ENCODE measurements around the gene SOX15. TPM values are rescaled to one million over a fixed set of nuclear protein-coding genes. Genes with fewer than 3 reads are reported as not detected.

SOX15 gene
- total and polyA plus RNA-seq, 2 of the 13 experiments (the other 11 are each of a cell fraction or from before 2014, with no cell fraction given), result 0.07 to 0.18 TPM

DNA sequence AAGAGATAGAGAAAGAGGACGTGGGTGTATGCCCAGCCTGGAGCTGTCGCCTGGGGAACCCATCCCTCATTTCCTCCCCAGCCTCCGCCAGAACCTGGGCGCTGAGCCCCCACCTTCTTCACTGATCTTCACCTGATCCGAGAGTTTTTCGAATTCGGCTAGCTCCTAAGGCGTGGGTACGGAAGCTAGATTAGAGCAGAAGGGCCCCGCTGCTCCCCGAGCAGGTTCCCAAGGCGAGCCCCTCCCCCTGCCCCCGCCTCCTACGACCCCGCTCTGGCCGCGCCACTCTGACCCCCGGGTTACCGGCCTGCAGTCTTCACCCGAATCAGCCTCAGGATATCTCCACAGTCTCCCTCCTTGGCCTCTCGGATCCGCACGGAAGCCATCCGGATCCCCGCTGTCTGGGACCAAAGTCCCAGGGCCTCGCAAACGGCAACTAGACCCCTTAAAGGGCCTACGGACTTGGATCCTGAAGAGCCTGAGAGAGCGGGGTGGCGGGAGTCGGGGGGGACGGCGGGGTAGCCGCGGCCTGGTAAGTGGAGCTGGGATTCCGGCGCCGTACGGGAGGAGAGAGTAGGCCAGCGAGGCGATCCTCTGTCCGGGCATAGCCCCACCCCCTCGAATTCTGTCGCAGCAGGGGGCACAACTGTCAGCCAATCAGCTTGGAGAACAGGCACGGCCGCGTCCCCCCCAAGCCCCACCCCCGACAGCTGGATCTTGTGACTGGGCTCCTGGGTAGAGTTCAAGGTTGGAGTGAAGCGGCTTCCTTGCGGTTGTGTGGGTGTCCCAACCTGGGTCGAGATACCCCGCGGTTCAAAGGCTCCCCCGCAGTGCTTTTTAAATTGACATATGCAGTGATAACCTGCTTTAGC, 37.6 kb upstream of the SOX15 start, which contains the start of gene SAT2 (continued):
- TF ChIP-seq, protein P1, sequence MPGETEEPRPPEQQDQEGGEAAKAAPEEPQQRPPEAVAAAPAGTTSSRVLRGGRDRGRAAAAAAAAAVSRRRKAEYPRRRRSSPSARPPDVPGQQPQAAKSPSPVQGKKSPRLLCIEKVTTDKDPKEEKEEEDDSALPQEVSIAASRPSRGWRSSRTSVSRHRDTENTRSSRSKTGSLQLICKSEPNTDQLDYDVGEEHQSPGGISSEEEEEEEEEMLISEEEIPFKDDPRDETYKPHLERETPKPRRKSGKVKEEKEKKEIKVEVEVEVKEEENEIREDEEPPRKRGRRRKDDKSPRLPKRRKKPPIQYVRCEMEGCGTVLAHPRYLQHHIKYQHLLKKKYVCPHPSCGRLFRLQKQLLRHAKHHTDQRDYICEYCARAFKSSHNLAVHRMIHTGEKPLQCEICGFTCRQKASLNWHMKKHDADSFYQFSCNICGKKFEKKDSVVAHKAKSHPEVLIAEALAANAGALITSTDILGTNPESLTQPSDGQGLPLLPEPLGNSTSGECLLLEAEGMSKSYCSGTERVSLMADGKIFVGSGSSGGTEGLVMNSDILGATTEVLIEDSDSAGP (CRISPR knock-in tag; IDR thresholded peaks at IDR 0.05; ENCODE audit: borderline replicate concordance), result peak; percentile 57; the same call in 1 of the 2 replicates
- TF ChIP-seq SKI (IDR thresholded peaks at IDR 0.05; ENCODE audit: partially characterized antibody) (peak; percentile 74), MNT (IDR thresholded peaks at IDR 0.05) (no peak), MTA1 (CRISPR knock-in tag; IDR thresholded peaks at IDR 0.05; ENCODE audit: borderline replicate concordance) (0 out of 2 replicates have a peak, but pooled peaks have one; percentile 50), ZNF776 (CRISPR knock-in tag; IDR thresholded peaks at IDR 0.05) (no peak), EED (CRISPR knock-in tag; IDR thresholded peaks at IDR 0.05) (no peak), MXI1 (IDR thresholded peaks at IDR 0.05; ENCODE audit: borderline replicate concordance, low read depth, low read length) (peak; percentile 66; the same call in 1 of the 3 replicates), HMGXB4 (CRISPR knock-in tag; IDR thresholded peaks at IDR 0.05; ENCODE audit: borderline replicate concordance in 1 of 2, low read depth in 1 of 2) (peak; percentile 54 to 61; a peak in 2 of 4 replicates), ZNF513 (CRISPR knock-in tag; conservative IDR thresholded peaks at IDR 0.05) (no peak), ZNF768 (CRISPR knock-in tag; IDR thresholded peaks at IDR 0.05) (0 out of 2 replicates have a peak, but pooled peaks have one; percentile 10), ELF3 (CRISPR knock-in tag; IDR thresholded peaks at IDR 0.05) (peak; percentile 67), ZNF382 (CRISPR knock-in tag; IDR thresholded peaks at IDR 0.05; ENCODE audit: borderline replicate concordance) (no peak)
- TF ChIP-seq, protein P2, sequence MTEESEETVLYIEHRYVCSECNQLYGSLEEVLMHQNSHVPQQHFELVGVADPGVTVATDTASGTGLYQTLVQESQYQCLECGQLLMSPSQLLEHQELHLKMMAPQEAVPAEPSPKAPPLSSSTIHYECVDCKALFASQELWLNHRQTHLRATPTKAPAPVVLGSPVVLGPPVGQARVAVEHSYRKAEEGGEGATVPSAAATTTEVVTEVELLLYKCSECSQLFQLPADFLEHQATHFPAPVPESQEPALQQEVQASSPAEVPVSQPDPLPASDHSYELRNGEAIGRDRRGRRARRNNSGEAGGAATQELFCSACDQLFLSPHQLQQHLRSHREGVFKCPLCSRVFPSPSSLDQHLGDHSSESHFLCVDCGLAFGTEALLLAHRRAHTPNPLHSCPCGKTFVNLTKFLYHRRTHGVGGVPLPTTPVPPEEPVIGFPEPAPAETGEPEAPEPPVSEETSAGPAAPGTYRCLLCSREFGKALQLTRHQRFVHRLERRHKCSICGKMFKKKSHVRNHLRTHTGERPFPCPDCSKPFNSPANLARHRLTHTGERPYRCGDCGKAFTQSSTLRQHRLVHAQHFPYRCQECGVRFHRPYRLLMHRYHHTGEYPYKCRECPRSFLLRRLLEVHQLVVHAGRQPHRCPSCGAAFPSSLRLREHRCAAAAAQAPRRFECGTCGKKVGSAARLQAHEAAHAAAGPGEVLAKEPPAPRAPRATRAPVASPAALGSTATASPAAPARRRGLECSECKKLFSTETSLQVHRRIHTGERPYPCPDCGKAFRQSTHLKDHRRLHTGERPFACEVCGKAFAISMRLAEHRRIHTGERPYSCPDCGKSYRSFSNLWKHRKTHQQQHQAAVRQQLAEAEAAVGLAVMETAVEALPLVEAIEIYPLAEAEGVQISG (CRISPR knock-in tag; IDR thresholded peaks at IDR 0.05), result peak; percentile 64
- TF ChIP-seq, protein P3, sequence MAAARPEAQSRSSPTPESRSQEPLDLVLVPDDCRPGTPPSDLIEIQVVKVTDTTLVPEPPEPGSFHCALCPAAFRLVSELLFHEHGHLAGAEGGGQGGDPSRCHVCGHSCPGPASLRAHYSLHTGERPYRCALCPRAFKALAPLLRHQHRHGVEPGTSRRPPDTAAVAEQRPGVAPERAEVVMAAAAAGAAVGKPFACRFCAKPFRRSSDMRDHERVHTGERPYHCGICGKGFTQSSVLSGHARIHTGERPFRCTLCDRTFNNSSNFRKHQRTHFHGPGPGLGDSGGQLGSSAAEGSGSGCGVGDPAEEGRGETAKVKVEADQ (CRISPR knock-in tag; IDR thresholded peaks at IDR 0.05; ENCODE audit: borderline replicate concordance), result peak; percentile 12; the same call in 1 of the 2 replicates
- TF ChIP-seq, protein P4, sequence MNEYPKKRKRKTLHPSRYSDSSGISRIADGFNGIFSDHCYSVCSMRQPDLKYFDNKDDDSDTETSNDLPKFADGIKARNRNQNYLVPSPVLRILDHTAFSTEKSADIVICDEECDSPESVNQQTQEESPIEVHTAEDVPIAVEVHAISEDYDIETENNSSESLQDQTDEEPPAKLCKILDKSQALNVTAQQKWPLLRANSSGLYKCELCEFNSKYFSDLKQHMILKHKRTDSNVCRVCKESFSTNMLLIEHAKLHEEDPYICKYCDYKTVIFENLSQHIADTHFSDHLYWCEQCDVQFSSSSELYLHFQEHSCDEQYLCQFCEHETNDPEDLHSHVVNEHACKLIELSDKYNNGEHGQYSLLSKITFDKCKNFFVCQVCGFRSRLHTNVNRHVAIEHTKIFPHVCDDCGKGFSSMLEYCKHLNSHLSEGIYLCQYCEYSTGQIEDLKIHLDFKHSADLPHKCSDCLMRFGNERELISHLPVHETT (CRISPR knock-in tag; conservative IDR thresholded peaks at IDR 0.05), result no peak

All from HepG2 (cell line).